ENCODE data around the gene PRRT3. TPM values are rescaled to one million over a fixed set of nuclear protein-coding genes. Genes with fewer than 3 reads are reported as not detected.
A peak's percentile ranks its signal among the peaks of the same experiment; 100 is the strongest.
"Not testable (repeated sequence)": the region's sequence is repeated elsewhere in the genome, so short reads cannot be mapped to it uniquely, and the experiment has no call there.

The PRRT3 gene
- total and polyA plus RNA-seq, 7 experiments from 2014 or later = 5.1 to 10.8 (median 7.7) TPM

GRCh38 chr3:9899289-9899791, 52.9 kb downstream of the PRRT3 start:
- H3K9me3 ChIP-seq (ENCODE audit: control insufficient read depth in 2 of 3, low read length in 3 of 3) = no peaks in the 10 kb centered on the region
- intact Hi-C loops (cut with micrococcal nuclease) = no loop called here
- CTCF ChIA-PET = no interaction called here
- H3K4me3 ChIP-seq (ENCODE audit: low read length) = no peak overlapping the region
- peaks cover 23 to 61% (median 49%) of the 10 kb centered on the region in 7 donors for H3K4me1 Mint-ChIP-seq
- H3K36me3 Mint-ChIP-seq = peaks cover 4 to 6% (median 5%) of the 10 kb centered on the region in 5 donors
- H3K27me3 Mint-ChIP-seq = no peaks in the 10 kb centered on the region
- H3K4me1 ChIP-seq (ENCODE audit: control insufficient read depth in 2 of 2, insufficient read depth in 2 of 2, low read length in 2 of 2) = peaks cover 10 to 20% of the 10 kb centered on the region in 2 donors
- H3K36me3 ChIP-seq (ENCODE audit: control insufficient read depth in 2 of 3, insufficient read depth in 3 of 3, low read length in 3 of 3) = peaks cover 0 to 4% (median 0%) of the 10 kb centered on the region in 3 experiments
- no peaks in the 10 kb centered on the region for H3K27me3 ChIP-seq (ENCODE audit: control insufficient read depth in 2 of 2, insufficient read depth in 2 of 2, low read length in 2 of 2)
- no peak overlapping the region for H3K4me3 Mint-ChIP-seq
- DNase-seq (no peak), ATAC-seq (no peak)
- no peaks in the 10 kb centered on the region for H3K9me3 Mint-ChIP-seq
- peak overlapping the region in 2 of 9 donors; percentile 48 to 86 for H3K27ac Mint-ChIP-seq
- no peak overlapping the region for H3K27ac ChIP-seq (ENCODE audit: low read depth, low read length)
- POLR2A ChIA-PET = interaction anchor here (0.7 to 1.6 kb wide), 2 partner anchors 9 to 21 kb away, joined by 3 to 6 read pairs; partner anchors contain the start of gene JAGN1

- peak overlapping the region in 8 of 9 donors; percentile 9 to 87 (median 57) for H3K27ac Mint-ChIP-seq
- Histone ChIP-seq H3K36me3 (ENCODE audit: control insufficient read depth in 2 of 3, insufficient read depth in 3 of 3, low read length in 3 of 3) (peaks cover 0 to 10% (median 0%) of the 10 kb centered on the region in 3 experiments), H3K9me3 (ENCODE audit: control insufficient read depth in 2 of 3, low read length in 3 of 3) (no peaks in the 10 kb centered on the region), H3K4me1 (ENCODE audit: control insufficient read depth in 2 of 2, insufficient read depth in 2 of 2, low read length in 2 of 2) (peaks cover 10 to 20% of the 10 kb centered on the region in 2 donors), H3K27me3 (ENCODE audit: control insufficient read depth in 2 of 2, insufficient read depth in 2 of 2, low read length in 2 of 2) (no peaks in the 10 kb centered on the region), H3K27ac (ENCODE audit: low read depth, low read length) (peak overlapping the region; percentile 25), H3K4me3 (ENCODE audit: low read length) (no peak overlapping the region)
- no peaks in the 10 kb centered on the region for H3K27me3 Mint-ChIP-seq
- ChIA-PET POLR2A (interaction anchor here (0.7 kb wide), 1 partner anchor 21 kb away, joined by 3 read pairs; no protein-coding TSS in a partner anchor), CTCF (no interaction called here)
- H3K4me1 Mint-ChIP-seq = peaks cover 28 to 65% (median 56%) of the 10 kb centered on the region in 7 donors
- H3K4me3 Mint-ChIP-seq = no peak overlapping the region
- no peaks in the 10 kb centered on the region for H3K9me3 Mint-ChIP-seq
- intact Hi-C loops (cut with micrococcal nuclease) = no loop called here
- ATAC-seq (no peak), DNase-seq (no peak)
- H3K36me3 Mint-ChIP-seq = peaks cover 4 to 12% (median 11%) of the 10 kb centered on the region in 5 donors
Observed at GRCh38 chr3:9898467-9899241, 53.6 kb downstream of the PRRT3 start.

GRCh38 chr3:9897408-9898372, 54.5 kb downstream of the PRRT3 start:
- DNase-seq (no peak), ATAC-seq (no peak)
- H3K27me3 Mint-ChIP-seq = no peaks in the 10 kb centered on the region
- no peaks in the 10 kb centered on the region for H3K27me3 ChIP-seq (ENCODE audit: control insufficient read depth in 2 of 2, insufficient read depth in 2 of 2, low read length in 2 of 2)
- CTCF ChIA-PET = no interaction called here
- H3K4me3 ChIP-seq (ENCODE audit: low read length) = no peak overlapping the region
- POLR2A ChIA-PET = interaction anchor here (0.6 to 0.9 kb wide), 2 partner anchors 27 to 35 kb away, joined by 3 read pairs; partner anchors contain the start of gene CRELD1
- peaks cover 30 to 64% (median 56%) of the 10 kb centered on the region in 7 donors for H3K4me1 Mint-ChIP-seq
- peaks cover 9 to 19% (median 17%) of the 10 kb centered on the region in 5 donors for H3K36me3 Mint-ChIP-seq
- H3K27ac ChIP-seq (ENCODE audit: low read depth, low read length) = peak overlapping the region; percentile 25
- intact Hi-C loops (cut with micrococcal nuclease) = no loop called here
- peak overlapping the region in 8 of 9 donors; percentile 31 to 87 (median 64) for H3K27ac Mint-ChIP-seq
- H3K9me3 Mint-ChIP-seq = no peaks in the 10 kb centered on the region
- H3K36me3 ChIP-seq (ENCODE audit: control insufficient read depth in 2 of 3, insufficient read depth in 3 of 3, low read length in 3 of 3) = peaks cover 0 to 20% (median 0%) of the 10 kb centered on the region in 3 experiments
- H3K9me3 ChIP-seq (ENCODE audit: control insufficient read depth in 2 of 3, low read length in 3 of 3) = no peaks in the 10 kb centered on the region
- H3K4me3 Mint-ChIP-seq = no peak overlapping the region
- peaks cover 10 to 17% of the 10 kb centered on the region in 2 donors for H3K4me1 ChIP-seq (ENCODE audit: control insufficient read depth in 2 of 2, insufficient read depth in 2 of 2, low read length in 2 of 2)

DNA sequence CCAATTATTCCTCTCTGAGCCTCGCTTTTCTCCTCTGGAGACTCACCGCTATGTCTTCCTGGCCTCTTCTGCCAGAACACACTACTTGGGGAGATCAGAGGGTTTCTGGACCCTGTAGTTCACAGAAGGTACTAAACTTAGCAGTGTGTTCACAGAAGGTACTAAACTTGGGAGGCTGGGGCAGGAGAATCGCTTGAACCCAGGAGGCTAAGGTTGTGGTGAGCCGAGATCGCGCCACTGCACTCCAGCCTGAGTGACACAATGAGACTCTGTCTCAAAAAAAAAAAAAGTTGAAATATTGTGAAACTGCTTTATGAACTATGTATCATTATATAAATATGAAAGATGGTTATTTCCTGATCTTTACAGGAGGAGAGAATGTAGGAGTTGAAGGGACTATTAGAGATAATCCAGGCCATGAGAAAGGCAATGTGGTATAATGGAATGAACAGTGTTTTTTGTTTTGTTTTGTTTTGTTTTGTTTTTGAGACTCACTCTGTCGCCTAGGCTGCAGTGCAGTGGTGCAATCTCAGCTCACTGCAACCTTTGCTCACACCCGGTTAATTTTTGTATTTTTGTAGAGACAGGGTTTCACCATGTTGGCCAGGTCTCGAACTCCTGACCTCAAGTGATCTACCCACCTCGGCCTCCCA, 55.3 kb downstream of the PRRT3 start:
- H3K4me3 Mint-ChIP-seq, H3K9me3 Mint-ChIP-seq: not testable (repeated sequence)

GRCh38 chr3:9895715-9896114, 56.5 kb downstream of the PRRT3 start:
- H3K4me3 Mint-ChIP-seq; H3K9me3 ChIP-seq (ENCODE audit: control insufficient read depth in 2 of 3, low read length in 3 of 3); H3K4me3 ChIP-seq (ENCODE audit: low read length); H3K27me3 Mint-ChIP-seq; H3K9me3 Mint-ChIP-seq; ATAC-seq; H3K4me1 ChIP-seq (ENCODE audit: control insufficient read depth in 2 of 2, insufficient read depth in 2 of 2, low read length in 2 of 2); intact Hi-C loops (cut with micrococcal nuclease); CTCF ChIA-PET; DNase-seq; H3K27me3 ChIP-seq (ENCODE audit: control insufficient read depth in 2 of 2, insufficient read depth in 2 of 2, low read length in 2 of 2): not testable (repeated sequence)
- Mint-ChIP-seq H3K4me1 (peaks cover 36 to 66% (median 58%) of the 10 kb centered on the region in 7 donors), H3K36me3 (peaks cover 13 to 28% (median 22%) of the 10 kb centered on the region in 5 donors), H3K27ac (peak overlapping the region in 7 of 9 donors; percentile 4 to 81 (median 49))
- H3K36me3 ChIP-seq (ENCODE audit: control insufficient read depth in 2 of 3, insufficient read depth in 3 of 3, low read length in 3 of 3) = peaks cover 0 to 20% (median 0%) of the 10 kb centered on the region in 3 experiments
- H3K27ac ChIP-seq (ENCODE audit: low read depth, low read length) = peak overlapping the region; percentile 12
- POLR2A ChIA-PET = interaction anchor here (2.8 kb wide), 1 partner anchor 37 kb away, joined by 9 read pairs; the partner anchor contains the start of gene CRELD1

More for the DNA sequence above, 55.3 kb downstream of the PRRT3 start:
- Mint-ChIP-seq H3K4me1 (peaks cover 36 to 63% (median 55%) of the 10 kb centered on the region in 7 donors), H3K27ac (peak overlapping the region in 8 of 9 donors; percentile 31 to 87 (median 64)), H3K36me3 (peaks cover 13 to 23% (median 22%) of the 10 kb centered on the region in 5 donors)
- H3K27me3 Mint-ChIP-seq; H3K4me1 ChIP-seq (ENCODE audit: control insufficient read depth in 2 of 2, insufficient read depth in 2 of 2, low read length in 2 of 2); CTCF ChIA-PET; ATAC-seq; intact Hi-C loops (cut with micrococcal nuclease); H3K4me3 ChIP-seq (ENCODE audit: low read length); H3K27ac ChIP-seq (ENCODE audit: low read depth, low read length); H3K9me3 ChIP-seq (ENCODE audit: control insufficient read depth in 2 of 3, low read length in 3 of 3); DNase-seq; H3K27me3 ChIP-seq (ENCODE audit: control insufficient read depth in 2 of 2, insufficient read depth in 2 of 2, low read length in 2 of 2): not testable (repeated sequence)
- POLR2A ChIA-PET = interaction anchor here (0.9 kb wide), 1 partner anchor 36 kb away, joined by 3 read pairs; the partner anchor contains the start of gene CRELD1
- peaks cover 0 to 20% (median 0%) of the 10 kb centered on the region in 3 experiments for H3K36me3 ChIP-seq (ENCODE audit: control insufficient read depth in 2 of 3, insufficient read depth in 3 of 3, low read length in 3 of 3)

All from naive thymus-derived CD4-positive, alpha-beta T cell (primary cell).